Measurements from ENCODE around the gene RTCB. TPM values are rescaled to one million over a fixed set of nuclear protein-coding genes. Genes with fewer than 3 reads are reported as not detected.
A peak's percentile ranks its signal among the peaks of the same experiment; 100 is the strongest.

Gene RTCB
- polyA plus RNA-seq (2012; rRNA removed): 89.6 and 110 TPM in 2 replicates
- polyA plus RNA-seq (2012; cell fraction: cytosol; rRNA removed): 107 TPM in 2 replicates
- polyA plus RNA-seq (2012; cell fraction: nucleus; rRNA removed): 68.8 and 95.0 TPM in 2 replicates

GRCh38 chr22:32411829-32412592 lies at the start of gene RTCB:
Gene RTCB (minus strand): TSS chr22:32412247. CDS start chr22:32412156, 91 bp downstream.
- 5% methylated on average over 37 of the region's 40 CpGs for WGBS (ENCODE audit: low lambda C conversion rate)
- ChIA-PET POLR2A (interaction anchor here (0.7 to 1.9 kb wide), 4 partner anchors 13 to 63 kb away, joined by 3 to 13 read pairs (median 4); partner anchors contain the start of gene FBXO7), CTCF (interaction anchor here (0.9 to 8.7 kb wide), 17 partner anchors 9 to 442 kb away, joined by 3 to 75 read pairs (median 4); partner anchors contain the start of gene FBXO7)
- DNase-seq: peak; percentile 83
- Histone ChIP-seq H4K20me1 (ENCODE audit: insufficient read depth) (no peaks in the 10 kb centered on the region; the same call in 1 of the 2 replicates), H3F3A (replicated peaks; ENCODE audit: insufficient read depth) (no peaks in the 10 kb centered on the region), H2AFZ (ENCODE audit: low read depth) (peak within 1 kb of the TSS; percentile 98), H3K79me2 (ENCODE audit: insufficient read depth) (peaks cover 50% of the 10 kb centered on the region), H3K9me2 (no peaks in the 10 kb centered on the region), H3K9me3 (no peaks in the 10 kb centered on the region), H3K9ac (peak within 1 kb of the TSS; percentile 82), H3K27me3 (ENCODE audit: insufficient read depth) (no peaks in the 10 kb centered on the region), H3K4me2 (peak within 1 kb of the TSS; percentile 89), H3K36me3 (replicated peaks in 1 of 2; ENCODE audit: control insufficient read depth in 1 of 2, insufficient read depth in 2 of 2, low read length in 1 of 2) (peaks cover 9 to 24% of the 10 kb centered on the region in 2 experiments), H3K27ac (ENCODE audit: low read depth in 2 of 2, low read length in 1 of 2) (peak within 1 kb of the TSS; percentile 59 to 76), H3K4me3 (ENCODE audit: low read depth in 2 of 2, low read length in 1 of 2) (peak within 1 kb of the TSS; percentile 90 to 98), H3K4me1 (ENCODE audit: control insufficient read depth in 1 of 2, insufficient read depth in 2 of 2, low read depth in 1 of 2, low read length in 1 of 2) (peaks cover 0 to 10% of the 10 kb centered on the region in 2 experiments; a peak in 3 of 4 replicates)
- no peak for TF ChIP-seq USF1 (IDR thresholded peaks at IDR 0.05; ENCODE audit: borderline replicate concordance, low read depth)
- TF ChIP-seq POLR2AphosphoS5 (IDR thresholded peaks at IDR 0.05; ENCODE audit: low read depth, low read length): peak; percentile 88
- TF ChIP-seq EP300 (IDR thresholded peaks at IDR 0.05; ENCODE audit: borderline replicate concordance in 1 of 2, low read depth in 1 of 2, low read length in 1 of 2): 0 out of 4 replicates have a peak, but pooled peaks of 1 of the 2 experiments have one; percentile 11
- TF ChIP-seq FOSL2 (IDR thresholded peaks at IDR 0.05; ENCODE audit: borderline replicate concordance, low read depth): no peak
- no peak for TF ChIP-seq ZBTB33 (IDR thresholded peaks at IDR 0.05; ENCODE audit: borderline replicate concordance, low read depth)
- no peak for TF ChIP-seq GABPA (IDR thresholded peaks at IDR 0.05; ENCODE audit: low read depth)
- no peak for TF ChIP-seq FOXM1 (IDR thresholded peaks at IDR 0.05; ENCODE audit: low read depth)
- TF ChIP-seq EZH2phosphoT487 (IDR thresholded peaks at IDR 0.05; ENCODE audit: borderline replicate concordance, low read depth): no peak
- peak; percentile 84 for TF ChIP-seq NRF1 (IDR thresholded peaks at IDR 0.05; ENCODE audit: low read depth, low read length)
- TF ChIP-seq REST (IDR thresholded peaks at IDR 0.05; ENCODE audit: low read depth, low read length): no peak
- peak; percentile 64 for TF ChIP-seq TAF1 (IDR thresholded peaks at IDR 0.05; ENCODE audit: borderline replicate concordance, low read depth, low read length)
- no peak for TF ChIP-seq MEF2A (IDR thresholded peaks at IDR 0.05; ENCODE audit: borderline replicate concordance, low read depth)
- peak; percentile 66; the same call in 1 of the 2 replicates for TF ChIP-seq YY1 (IDR thresholded peaks at IDR 0.05; ENCODE audit: low read depth)
- peak; percentile 21; the same call in 1 of the 2 replicates for TF ChIP-seq MAX (IDR thresholded peaks at IDR 0.05; ENCODE audit: low read depth)
- TF ChIP-seq SIN3A (IDR thresholded peaks at IDR 0.05; ENCODE audit: borderline replicate concordance, low read depth, low read length): peak; percentile 82; the same call in 1 of the 2 replicates
- TF ChIP-seq MXI1 (IDR thresholded peaks at IDR 0.05; ENCODE audit: low read depth, low read length): peak; percentile 79
